ENCODE results near the gene BEAN1.

The BEAN1 gene

GRCh38 chr16:66521951-66522771 is 95.1 kb downstream of the BEAN1 start:
- peaks cover 5% of the 10 kb centered on the region; the same call in 1 of the 2 replicates for H3K4me1 ChIP-seq (ENCODE audit: insufficient read depth, low read length)
- no peak overlapping the region for H3K4me3 ChIP-seq (ENCODE audit: low read length)
- no peaks in the 10 kb centered on the region for H3K9me3 ChIP-seq (ENCODE audit: insufficient read depth, low read depth, low read length)
- H3K27me3 ChIP-seq (ENCODE audit: insufficient read depth, low read length) = no peaks in the 10 kb centered on the region
- WGBS = 90% methylated on average over 17 of the region's 17 CpGs
- no peak overlapping the region for H3K9ac ChIP-seq (ENCODE audit: low read depth, low read length)
- H3K36me3 ChIP-seq (ENCODE audit: insufficient read depth, low read length) = no peaks in the 10 kb centered on the region
- H3K27ac ChIP-seq (ENCODE audit: low read depth, low read length) = no peak overlapping the region

DNA sequence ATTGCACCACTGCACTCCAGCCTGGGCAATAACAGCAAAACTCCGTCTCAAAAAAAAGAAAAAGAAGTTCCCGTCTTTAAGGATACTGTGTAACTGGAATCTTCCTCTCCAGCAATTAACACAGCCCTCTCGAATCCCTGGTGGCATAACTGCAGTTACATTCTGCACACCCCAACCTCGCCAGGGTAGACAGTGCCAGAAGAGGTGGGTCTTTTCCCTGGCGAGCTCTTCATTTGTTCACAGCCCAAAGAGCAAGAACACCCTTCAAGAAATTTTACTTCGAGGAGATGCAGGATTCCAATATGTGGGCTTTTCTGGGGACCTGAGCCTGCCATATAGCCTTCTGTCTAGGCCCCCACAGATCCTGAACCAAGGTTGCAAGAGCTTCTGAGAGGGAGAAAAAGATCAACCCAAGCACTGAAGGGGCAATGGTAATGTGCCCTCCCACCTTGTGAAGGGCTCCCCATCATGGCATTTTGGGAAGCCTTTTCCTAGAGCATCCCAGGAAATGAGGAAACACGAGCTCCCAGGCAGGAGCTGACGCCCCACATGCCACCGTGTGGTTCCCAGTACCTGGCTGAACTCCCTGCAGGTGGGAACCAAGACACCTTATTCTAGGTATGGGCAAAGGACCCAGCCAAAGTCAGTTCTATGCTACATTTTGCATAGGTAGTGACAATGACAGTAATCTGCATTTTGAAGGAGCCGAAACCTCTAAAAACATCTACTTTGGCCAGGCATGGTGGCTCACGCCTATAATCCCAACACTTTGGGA is 95.9 kb downstream of the BEAN1 start:
- WGBS = 94% methylated on average over 11 of the region's 11 CpGs

GRCh38 chr16:66523861-66524354 is 96.8 kb downstream of the BEAN1 start:
- Histone ChIP-seq H3K9ac (ENCODE audit: low read depth, low read length) (no peak overlapping the region), H3K9me3 (ENCODE audit: insufficient read depth, low read depth, low read length) (no peaks in the 10 kb centered on the region), H3K4me3 (ENCODE audit: low read length) (no peak overlapping the region), H3K27me3 (ENCODE audit: insufficient read depth, low read length) (no peaks in the 10 kb centered on the region), H3K27ac (ENCODE audit: low read depth, low read length) (no peak overlapping the region), H3K36me3 (ENCODE audit: insufficient read depth, low read length) (no peaks in the 10 kb centered on the region), H3K4me1 (ENCODE audit: insufficient read depth, low read length) (no peaks in the 10 kb centered on the region)
- WGBS = 96% methylated on average over 9 of the region's 9 CpGs

More for the DNA sequence above, 95.9 kb downstream of the BEAN1 start:
- no peaks in the 10 kb centered on the region for H3K36me3 ChIP-seq (ENCODE audit: insufficient read depth, low read length)
- no peak overlapping the region for H3K9ac ChIP-seq (ENCODE audit: low read depth, low read length)
- no peaks in the 10 kb centered on the region for H3K4me1 ChIP-seq (ENCODE audit: insufficient read depth, low read length)
- no peak overlapping the region for H3K27ac ChIP-seq (ENCODE audit: low read depth, low read length)
- H3K4me3 ChIP-seq (ENCODE audit: low read length) = no peak overlapping the region
- H3K9me3 ChIP-seq (ENCODE audit: insufficient read depth, low read depth, low read length) = no peaks in the 10 kb centered on the region
- no peaks in the 10 kb centered on the region for H3K27me3 ChIP-seq (ENCODE audit: insufficient read depth, low read length)

DNA sequence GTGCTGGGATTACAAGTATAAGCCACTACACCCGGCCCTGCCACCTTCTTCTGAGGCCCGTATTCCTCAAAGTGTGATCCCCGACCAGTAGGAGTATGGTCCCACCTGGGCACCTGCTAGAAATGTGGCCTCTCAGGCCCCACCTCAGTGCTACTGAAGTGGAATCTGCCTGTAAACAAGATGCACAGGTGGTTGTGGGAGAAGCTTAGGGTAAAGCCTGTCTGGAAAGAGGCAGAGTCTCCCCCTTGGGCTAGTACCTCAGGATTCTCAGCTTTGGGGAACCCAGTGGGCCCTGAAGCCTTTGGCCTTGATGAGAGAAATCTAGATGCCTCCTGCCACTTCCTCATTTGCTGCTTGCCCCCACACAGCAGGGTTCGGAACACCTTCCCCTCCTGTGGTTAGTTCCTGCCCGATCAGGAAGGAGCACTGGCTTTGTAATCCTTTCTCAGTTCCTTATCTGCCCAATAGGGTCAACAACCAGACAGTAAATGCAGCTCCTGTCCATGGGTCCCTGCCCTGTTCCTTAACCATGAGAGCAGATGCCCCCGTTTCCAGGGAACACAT is 97.6 kb downstream of the BEAN1 start:
- no peak overlapping the region for H3K9ac ChIP-seq (ENCODE audit: low read depth, low read length)
- no peaks in the 10 kb centered on the region for H3K27me3 ChIP-seq (ENCODE audit: insufficient read depth, low read length)
- no peaks in the 10 kb centered on the region for H3K9me3 ChIP-seq (ENCODE audit: insufficient read depth, low read depth, low read length)
- H3K4me3 ChIP-seq (ENCODE audit: low read length) = no peak overlapping the region
- 88% methylated on average over 6 of the region's 6 CpGs for WGBS
- no peaks in the 10 kb centered on the region for H3K36me3 ChIP-seq (ENCODE audit: insufficient read depth, low read length)
- no peaks in the 10 kb centered on the region for H3K4me1 ChIP-seq (ENCODE audit: insufficient read depth, low read length)
- H3K27ac ChIP-seq (ENCODE audit: low read depth, low read length) = no peak overlapping the region

DNA sequence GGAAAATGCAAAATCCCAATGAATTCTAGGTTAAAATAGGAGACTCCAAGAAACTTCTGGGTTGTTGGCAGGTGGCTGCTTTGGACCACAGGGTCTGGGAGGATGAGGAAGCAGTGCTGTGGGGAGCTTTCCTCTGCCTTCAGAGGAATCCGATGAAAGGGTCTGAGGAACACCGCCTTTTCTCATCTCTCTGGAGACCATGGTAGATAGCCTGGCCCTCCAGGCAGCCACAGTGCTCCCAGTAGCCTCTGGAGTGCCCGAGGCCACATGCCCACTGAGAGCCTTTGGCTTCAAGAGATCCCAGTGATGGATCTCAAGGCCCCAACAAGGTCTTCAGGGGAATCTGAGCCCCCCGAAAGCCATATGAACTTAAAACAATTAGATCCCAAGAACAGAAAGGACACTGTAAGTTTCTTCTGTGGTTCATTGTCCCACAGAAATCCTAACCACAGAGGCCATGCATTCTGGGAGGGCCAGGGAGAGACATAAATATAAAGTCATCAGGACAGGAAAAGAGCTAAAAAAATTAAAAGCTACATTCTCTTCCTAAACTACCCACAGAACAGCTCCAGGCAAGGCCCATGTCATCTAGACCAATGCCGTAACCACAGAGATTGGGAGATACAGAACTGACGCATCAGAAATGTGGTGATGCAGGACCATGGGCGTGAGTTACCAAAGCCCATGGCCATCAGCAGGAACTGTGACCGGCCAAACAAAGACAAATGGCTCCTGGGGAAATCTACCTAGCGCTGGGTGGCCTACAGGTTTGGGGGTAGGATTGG is 98.5 kb downstream of the BEAN1 start:
- Histone ChIP-seq H3K4me1 (ENCODE audit: insufficient read depth, low read length) (no peaks in the 10 kb centered on the region), H3K27ac (ENCODE audit: low read depth, low read length) (no peak overlapping the region), H3K9ac (ENCODE audit: low read depth, low read length) (no peak overlapping the region), H3K9me3 (ENCODE audit: insufficient read depth, low read depth, low read length) (no peaks in the 10 kb centered on the region), H3K36me3 (ENCODE audit: insufficient read depth, low read length) (no peaks in the 10 kb centered on the region), H3K27me3 (ENCODE audit: insufficient read depth, low read length) (no peaks in the 10 kb centered on the region), H3K4me3 (ENCODE audit: low read length) (no peak overlapping the region)
- 93% methylated on average over 9 of the region's 9 CpGs for WGBS

DNA sequence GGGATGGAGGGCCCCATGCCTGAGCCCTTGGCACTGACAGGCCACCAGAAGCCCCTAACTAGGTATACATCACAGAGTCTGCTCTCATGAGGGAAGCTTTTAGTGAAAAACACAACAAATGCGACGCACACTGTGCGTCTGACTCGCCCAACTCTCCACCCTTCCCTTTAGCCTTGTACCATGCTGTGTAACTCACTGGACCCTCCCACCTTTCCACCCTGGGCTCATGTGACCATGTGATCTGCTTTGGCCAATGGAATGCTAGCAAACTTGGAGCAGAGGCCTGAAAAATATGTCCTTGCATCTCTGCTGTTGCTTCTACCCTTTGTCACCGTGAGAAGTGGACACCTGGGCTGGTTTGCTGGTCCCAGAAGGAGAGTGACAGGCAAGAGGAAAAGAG is 101.2 kb downstream of the BEAN1 start:
- Histone ChIP-seq H3K27ac (ENCODE audit: low read depth, low read length) (no peak overlapping the region), H3K36me3 (ENCODE audit: insufficient read depth, low read length) (no peaks in the 10 kb centered on the region), H3K9ac (ENCODE audit: low read depth, low read length) (no peak overlapping the region), H3K4me3 (ENCODE audit: low read length) (no peak overlapping the region), H3K4me1 (ENCODE audit: insufficient read depth, low read length) (no peaks in the 10 kb centered on the region), H3K9me3 (ENCODE audit: insufficient read depth, low read depth, low read length) (no peaks in the 10 kb centered on the region), H3K27me3 (ENCODE audit: insufficient read depth, low read length) (no peaks in the 10 kb centered on the region)
- WGBS = 96% methylated on average over 5 of the region's 5 CpGs

DNA sequence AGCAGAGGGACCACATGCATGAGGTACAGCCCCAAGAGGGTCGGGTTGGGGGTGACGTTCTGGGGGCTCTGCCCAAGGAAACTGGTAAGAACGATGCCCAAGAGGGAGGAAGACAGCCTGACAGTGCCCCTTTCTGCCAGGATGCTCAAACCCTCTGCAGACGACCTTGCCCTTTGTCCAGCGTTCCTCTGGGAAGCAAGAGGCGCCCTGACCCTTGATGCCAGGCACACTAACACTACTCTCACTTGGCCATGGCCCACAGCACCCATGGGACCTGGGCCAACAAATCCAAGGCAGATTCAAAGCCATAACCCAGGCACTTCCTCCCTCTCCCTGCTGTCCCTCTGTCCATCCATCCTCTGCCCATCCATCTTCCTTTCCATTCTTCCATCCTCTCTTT is 102.4 kb downstream of the BEAN1 start:
- Histone ChIP-seq H3K27me3 (ENCODE audit: insufficient read depth, low read length) (no peaks in the 10 kb centered on the region), H3K4me1 (ENCODE audit: insufficient read depth, low read length) (no peaks in the 10 kb centered on the region), H3K9me3 (ENCODE audit: insufficient read depth, low read depth, low read length) (no peaks in the 10 kb centered on the region), H3K9ac (ENCODE audit: low read depth, low read length) (no peak overlapping the region), H3K36me3 (ENCODE audit: insufficient read depth, low read length) (no peaks in the 10 kb centered on the region), H3K27ac (ENCODE audit: low read depth, low read length) (no peak overlapping the region), H3K4me3 (ENCODE audit: low read length) (no peak overlapping the region)
- WGBS = 86% methylated on average over 6 of the region's 6 CpGs
